SK-N-SH treated with all-trans-retinoic acid at 6 μM for 48 hours (cell line): ENCODE results near the gene SMOC2.
"Not testable (repeated sequence)": the region's sequence is repeated elsewhere in the genome, so short reads cannot be mapped to it uniquely, and the experiment has no call there.

Experiments used
- ARNTL ChIP-seq: fragments of 450-650 bp; formaldehyde crosslinking; IDR thresholded peaks from 2 replicates; pipeline ENCODE4 v1.5.0; 2020; ENCODE audit warnings: low read depth, mild to moderate bottlenecking, moderate library complexity, borderline replicate concordance
- CREB5 ChIP-seq: fragments of 250-450 bp; sonication (Bioruptor Pico); IDR thresholded peaks from 2 replicates; pipeline ENCODE4 v1.5.1; 2020; ENCODE audit warnings: low read depth, mild to moderate bottlenecking, moderate library complexity
- ESRRG ChIP-seq: fragments of 250-450 bp; sonication (Bioruptor Pico); IDR thresholded peaks from 2 replicates; pipeline ENCODE4 v1.6.1; 2021; ENCODE audit warnings: mild to moderate bottlenecking
- OSR1 ChIP-seq: fragments of 250-450 bp; sonication (Bioruptor Pico); IDR thresholded peaks from 2 replicates; pipeline ENCODE4 v1.8.0; 2022; ENCODE audit warnings: moderate library complexity, mild to moderate bottlenecking, inconsistent platforms
- PATZ1 ChIP-seq: fragments of 250-450 bp; sonication (Bioruptor Pico); IDR thresholded peaks from 2 replicates; pipeline ENCODE4 v1.8.0; 2020; ENCODE audit warnings: mild to moderate bottlenecking, moderate library complexity, borderline replicate concordance
- PPARA ChIP-seq: fragments of 250-450 bp; sonication (Bioruptor Pico); IDR thresholded peaks from 2 replicates; pipeline ENCODE4 v1.5.0; 2020; ENCODE audit warnings: mild to moderate bottlenecking, borderline replicate concordance
- RARB ChIP-seq: fragments of 250-450 bp; sonication (Bioruptor Pico); IDR thresholded peaks from 2 replicates; pipeline ENCODE4 v1.8.0; 2021; ENCODE audit warnings: mild to moderate bottlenecking, moderate library complexity
- TCF4 ChIP-seq: fragments of 250-450 bp; sonication (Bioruptor Pico); IDR thresholded peaks from 2 replicates; pipeline ENCODE4 v1.8.0; 2021; ENCODE audit warnings: mild to moderate bottlenecking, moderate library complexity, borderline replicate concordance
- ZC3H10 ChIP-seq: fragments of 250-450 bp; sonication (Bioruptor Pico); IDR thresholded peaks from 2 replicates; pipeline ENCODE4 v1.5.1; 2021; ENCODE audit warnings: mild to moderate bottlenecking, moderate library complexity
- ZFP3 ChIP-seq: fragments of 250-450 bp; sonication (Bioruptor Pico); IDR thresholded peaks from 2 replicates; pipeline ENCODE4 v1.5.0; 2020; ENCODE audit warnings: mild to moderate bottlenecking, moderate library complexity
- ZNF565 ChIP-seq: fragments of 450-650 bp; formaldehyde crosslinking; conservative IDR thresholded peaks from 2 replicates; pipeline ENCODE4 v1.5.0; 2020; ENCODE audit warnings: low read depth, mild to moderate bottlenecking, moderate library complexity
- ZNF70 ChIP-seq: fragments of 450-650 bp; formaldehyde crosslinking; IDR thresholded peaks from 2 replicates; pipeline ENCODE4 v1.5.0; 2020; ENCODE audit warnings: mild to moderate bottlenecking, moderate library complexity

GRCh38 chr6:168610966-168611365 lies 170.0 kb downstream of the SMOC2 start:
- TF ChIP-seq ZFP3 (CRISPR knock-in tag); TCF4 (CRISPR knock-in tag); PATZ1 (CRISPR knock-in tag); ZNF565 (CRISPR knock-in tag); RARB (CRISPR knock-in tag); ESRRG (CRISPR knock-in tag); ZNF70 (CRISPR knock-in tag); PPARA (CRISPR knock-in tag); ARNTL; ZC3H10 (CRISPR knock-in tag); OSR1 (CRISPR knock-in tag); CREB5 (CRISPR knock-in tag): not testable (repeated sequence)
